GM18870 (cell line): Measurements from ENCODE around the gene OTOA.
"Not testable (repeated sequence)": the region's sequence is repeated elsewhere in the genome, so short reads cannot be mapped to it uniquely, and the experiment has no call there.

Experiments used
- ATAC-seq: cut with Tn5 transposase; IDR thresholded peaks from one replicate; pipeline ENCODE4 v1.9.1; 2021; ENCODE audit warnings: moderate library complexity; ENCODE audit not compliant: unreplicated experiment

Gene OTOA

GRCh38 chr16:21714369-21714618 lies 50.5 kb downstream of the OTOA start:
- not testable (repeated sequence) for ATAC-seq

- no peak for ATAC-seq
Observed at GRCh38 chr16:21717608-21718007, 53.8 kb downstream of the OTOA start.

- no peak for ATAC-seq
Observed at GRCh38 chr16:21719283-21719682, 55.5 kb downstream of the OTOA start.

- no peak for ATAC-seq
Observed at GRCh38 chr16:21720533-21720932, 56.8 kb downstream of the OTOA start.

- ATAC-seq = no peak
Observed at GRCh38 chr16:21722771-21723455, 59.1 kb downstream of the OTOA start.

GRCh38 chr16:21723532-21723931 lies 59.8 kb downstream of the OTOA start:
- ATAC-seq = no peak

GRCh38 chr16:21727344-21727743 lies 63.6 kb downstream of the OTOA start:
- no peak for ATAC-seq

- ATAC-seq = not testable (repeated sequence)
Observed at GRCh38 chr16:21731233-21731632, 67.5 kb downstream of the OTOA start.

GRCh38 chr16:21740637-21741036 lies 76.9 kb downstream of the OTOA start:
- ATAC-seq = not testable (repeated sequence)

- not testable (repeated sequence) for ATAC-seq
Observed at GRCh38 chr16:21756192-21757079, 92.7 kb downstream of the OTOA start.

- ATAC-seq = not testable (repeated sequence)
Observed at GRCh38 chr16:21757080-21757671, 93.4 kb downstream of the OTOA start.

- ATAC-seq = not testable (repeated sequence)
Observed at GRCh38 chr16:21768280-21768679, 104.5 kb downstream of the OTOA start.

GRCh38 chr16:21768810-21769209 lies 105.0 kb downstream of the OTOA start:
- ATAC-seq = not testable (repeated sequence)

GRCh38 chr16:21769284-21769683 lies 105.5 kb downstream of the OTOA start:
- ATAC-seq = not testable (repeated sequence)

GRCh38 chr16:21770584-21770983 lies 106.8 kb downstream of the OTOA start:
- ATAC-seq = not testable (repeated sequence)

GRCh38 chr16:21772547-21773206 lies 108.9 kb downstream of the OTOA start:
- not testable (repeated sequence) for ATAC-seq

GRCh38 chr16:21773207-21773553 lies 109.4 kb downstream of the OTOA start:
- not testable (repeated sequence) for ATAC-seq

- not testable (repeated sequence) for ATAC-seq
Observed at GRCh38 chr16:21780525-21780924, 116.8 kb downstream of the OTOA start.

- ATAC-seq = not testable (repeated sequence)
Observed at GRCh38 chr16:21790506-21790905, 126.7 kb downstream of the OTOA start.

- not testable (repeated sequence) for ATAC-seq
Observed at GRCh38 chr16:21793310-21793709, 129.5 kb downstream of the OTOA start.

- ATAC-seq = not testable (repeated sequence)
Observed at GRCh38 chr16:21798601-21799000, 134.8 kb downstream of the OTOA start.
